HAP-1 (cell line): ENCODE data around the gene SYNE1.

Source experiments
- DNase-seq, 2 experiments: peaks; one replicate each; pipeline ENCODE4 v3.0.0-alpha.2; 2016 to 2020; ENCODE audit warnings: low spot score in 2 of 2
- H3K27me3 ChIP-seq: fragments of 250-450 bp; sonication (Bioruptor Pico); 2 replicates; pipeline ENCODE4 v1.5.1; 2020; ENCODE audit warnings: low read depth, mild to moderate bottlenecking, moderate library complexity
- H3K36me3 ChIP-seq: fragments of 250-450 bp; sonication (Bioruptor Pico); replicated peaks from 2 replicates; pipeline ENCODE4 v1.5.1; 2020; ENCODE audit warnings: mild to moderate bottlenecking
- H3K4me1 ChIP-seq: fragments of 250-450 bp; sonication (Bioruptor Pico); 2 replicates; pipeline ENCODE4 v1.5.1; 2020; ENCODE audit warnings: mild to moderate bottlenecking
- H3K4me3 ChIP-seq: fragments of 250-450 bp; sonication (Bioruptor Pico); 2 replicates; pipeline ENCODE4 v1.5.1; 2020; ENCODE audit warnings: mild to moderate bottlenecking, moderate library complexity
- H3K9me3 ChIP-seq: fragments of 250-450 bp; sonication (Bioruptor Pico); 2 replicates; pipeline ENCODE4 v1.5.1; 2020; ENCODE audit warnings: mild to moderate bottlenecking, moderate library complexity
- in situ Hi-C: fragments of 300-500 bp; cut with MboI; formaldehyde crosslinking; loops from 3 replicates; pipeline ENCODE4 v1.14.3; 2020; ENCODE audit warnings: low sequenced_read_pairs, inconsistent platforms, mixed read lengths

The SYNE1 gene

GRCh38 chr6:152221806-152222628 lies 415.1 kb downstream of the SYNE1 start:
- DNase-seq, result peak in 1 of 2 experiments; percentile 16
- in situ Hi-C loops, result no loop called here
- no peaks in the 10 kb centered on the region for H3K36me3 ChIP-seq
- H3K4me3 ChIP-seq, result no peak overlapping the region
- no peaks in the 10 kb centered on the region for H3K27me3 ChIP-seq
- no peaks in the 10 kb centered on the region for H3K9me3 ChIP-seq
- H3K4me1 ChIP-seq, result no peaks in the 10 kb centered on the region

- Histone ChIP-seq H3K9me3 (no peaks in the 10 kb centered on the region), H3K4me3 (no peak overlapping the region), H3K4me1 (no peaks in the 10 kb centered on the region), H3K27me3 (no peaks in the 10 kb centered on the region), H3K36me3 (no peaks in the 10 kb centered on the region)
- DNase-seq, result no peak
- in situ Hi-C loops, result no loop called here
Observed at GRCh38 chr6:152220786-152221185, 416.4 kb downstream of the SYNE1 start.

GRCh38 chr6:152218887-152219286 lies 418.3 kb downstream of the SYNE1 start:
- no peaks in the 10 kb centered on the region for H3K36me3 ChIP-seq
- H3K4me1 ChIP-seq, result no peaks in the 10 kb centered on the region
- in situ Hi-C loops, result no loop called here
- no peaks in the 10 kb centered on the region for H3K9me3 ChIP-seq
- H3K27me3 ChIP-seq, result no peaks in the 10 kb centered on the region
- H3K4me3 ChIP-seq, result no peak overlapping the region
- DNase-seq, result no peak

GRCh38 chr6:152212437-152212836 lies 424.7 kb downstream of the SYNE1 start:
- no peaks in the 10 kb centered on the region for H3K27me3 ChIP-seq
- H3K36me3 ChIP-seq, result no peaks in the 10 kb centered on the region
- H3K4me1 ChIP-seq, result no peaks in the 10 kb centered on the region
- DNase-seq, result no peak
- in situ Hi-C loops, result no loop called here
- H3K9me3 ChIP-seq, result no peaks in the 10 kb centered on the region
- no peak overlapping the region for H3K4me3 ChIP-seq

GRCh38 chr6:152209211-152209610 lies 428.0 kb downstream of the SYNE1 start:
- DNase-seq, result no peak
- Histone ChIP-seq H3K9me3 (no peaks in the 10 kb centered on the region), H3K4me3 (no peak overlapping the region), H3K4me1 (no peaks in the 10 kb centered on the region), H3K36me3 (no peaks in the 10 kb centered on the region), H3K27me3 (no peaks in the 10 kb centered on the region)
- in situ Hi-C loops, result no loop called here

GRCh38 chr6:152207915-152208714 lies 429.0 kb downstream of the SYNE1 start:
- Histone ChIP-seq H3K27me3 (no peaks in the 10 kb centered on the region), H3K36me3 (no peaks in the 10 kb centered on the region), H3K9me3 (no peaks in the 10 kb centered on the region), H3K4me3 (no peak overlapping the region), H3K4me1 (no peaks in the 10 kb centered on the region)
- in situ Hi-C loops, result no loop called here
- no peak for DNase-seq

- in situ Hi-C loops, result no loop called here
- peak in 1 of 2 experiments; percentile 69 for DNase-seq
- Histone ChIP-seq H3K27me3 (no peaks in the 10 kb centered on the region), H3K4me3 (no peak overlapping the region), H3K9me3 (no peaks in the 10 kb centered on the region), H3K36me3 (no peaks in the 10 kb centered on the region), H3K4me1 (peaks cover 3% of the 10 kb centered on the region; the same call in 1 of the 2 replicates)
Observed at GRCh38 chr6:152206072-152206818, 430.9 kb downstream of the SYNE1 start.

GRCh38 chr6:152204591-152204990 lies 432.6 kb downstream of the SYNE1 start:
- H3K4me1 ChIP-seq, result peaks cover 8% of the 10 kb centered on the region
- H3K9me3 ChIP-seq, result no peaks in the 10 kb centered on the region
- H3K4me3 ChIP-seq, result no peak overlapping the region
- in situ Hi-C loops, result no loop called here
- DNase-seq, result no peak
- H3K27me3 ChIP-seq, result no peaks in the 10 kb centered on the region
- H3K36me3 ChIP-seq, result no peaks in the 10 kb centered on the region

- DNase-seq, result peak; percentile 15 to 84
- H3K27me3 ChIP-seq, result no peaks in the 10 kb centered on the region
- in situ Hi-C loops, result no loop called here
- H3K4me1 ChIP-seq, result peaks cover 8% of the 10 kb centered on the region
- no peaks in the 10 kb centered on the region for H3K9me3 ChIP-seq
- no peaks in the 10 kb centered on the region for H3K36me3 ChIP-seq
- no peak overlapping the region for H3K4me3 ChIP-seq
Observed at GRCh38 chr6:152201120-152201519, 436.0 kb downstream of the SYNE1 start.

- in situ Hi-C loops, result no loop called here
- H3K4me1 ChIP-seq, result peaks cover 3% of the 10 kb centered on the region
- H3K4me3 ChIP-seq, result no peak overlapping the region
- no peaks in the 10 kb centered on the region for H3K27me3 ChIP-seq
- DNase-seq, result no peak
- no peaks in the 10 kb centered on the region for H3K9me3 ChIP-seq
- H3K36me3 ChIP-seq, result no peaks in the 10 kb centered on the region
Observed at GRCh38 chr6:152195896-152196295, 441.3 kb downstream of the SYNE1 start.

GRCh38 chr6:152189736-152190135 lies 447.4 kb downstream of the SYNE1 start:
- Histone ChIP-seq H3K4me1 (peaks cover 2% of the 10 kb centered on the region; the same call in 1 of the 2 replicates), H3K27me3 (no peaks in the 10 kb centered on the region), H3K36me3 (no peaks in the 10 kb centered on the region), H3K4me3 (no peak overlapping the region), H3K9me3 (no peaks in the 10 kb centered on the region)
- no peak for DNase-seq
- in situ Hi-C loops, result no loop called here

GRCh38 chr6:152188011-152188410 lies 449.2 kb downstream of the SYNE1 start:
- Histone ChIP-seq H3K36me3 (no peaks in the 10 kb centered on the region), H3K27me3 (no peaks in the 10 kb centered on the region), H3K4me1 (peaks cover 2% of the 10 kb centered on the region; the same call in 1 of the 2 replicates), H3K4me3 (no peak overlapping the region), H3K9me3 (no peaks in the 10 kb centered on the region)
- in situ Hi-C loops, result no loop called here
- no peak for DNase-seq

GRCh38 chr6:152186840-152187239 lies 450.3 kb downstream of the SYNE1 start:
- Histone ChIP-seq H3K36me3 (no peaks in the 10 kb centered on the region), H3K9me3 (no peaks in the 10 kb centered on the region), H3K27me3 (no peaks in the 10 kb centered on the region), H3K4me1 (peaks cover 2% of the 10 kb centered on the region; the same call in 1 of the 2 replicates), H3K4me3 (no peak overlapping the region)
- no peak for DNase-seq
- in situ Hi-C loops, result no loop called here
